KMS-11 (cell line): Measurements from ENCODE around the gene TP53I13.

Experiments
- H2AFZ ChIP-seq: fragments of 200-600 bp; sonication (generic); 2 replicates; pipeline ENCODE4 v1.6.1; 2016; ENCODE audit warnings: antibody characterized with exemption, mixed run types, low read depth
- H3K27ac ChIP-seq: fragments of 200-600 bp; sonication (generic); 2 replicates; pipeline ENCODE4 v1.6.1; 2016; ENCODE audit warnings: mild to moderate bottlenecking, mixed run types
- H3K27me3 ChIP-seq: fragments of 200-600 bp; sonication (generic); 2 replicates; pipeline ENCODE4 v1.6.1; 2017; ENCODE audit warnings: mild to moderate bottlenecking, low read depth, mixed run types, moderate library complexity; ENCODE audit not compliant: insufficient read depth
- H3K36me3 ChIP-seq: fragments of 200-600 bp; sonication (generic); 2 replicates; pipeline ENCODE4 v1.6.1; 2017; ENCODE audit warnings: mild to moderate bottlenecking, mixed run types; ENCODE audit not compliant: insufficient read depth
- H3K4me1 ChIP-seq: fragments of 200-600 bp; sonication (generic); 2 replicates; pipeline ENCODE4 v1.6.1; 2016; ENCODE audit warnings: mild to moderate bottlenecking, low read depth, mixed run types; ENCODE audit not compliant: poor library complexity, severe bottlenecking
- H3K4me2 ChIP-seq: fragments of 200-600 bp; sonication (generic); 2 replicates; pipeline ENCODE4 v1.7.0; 2016; ENCODE audit warnings: mild to moderate bottlenecking, mixed run types
- H3K4me3 ChIP-seq: fragments of 200-600 bp; sonication (generic); IDR thresholded peaks from 2 replicates; pipeline ENCODE4 v1.6.1; 2017; ENCODE audit warnings: low read depth, low read length, mixed read lengths; ENCODE audit not compliant: insufficient read depth
- H3K79me2 ChIP-seq: fragments of 200-600 bp; sonication (generic); 2 replicates; pipeline ENCODE4 v1.6.1; 2016; ENCODE audit warnings: low read depth, mixed run types; ENCODE audit not compliant: insufficient read depth
- H3K9ac ChIP-seq: fragments of 200-600 bp; sonication (generic); 2 replicates; pipeline ENCODE4 v1.6.1; 2016; ENCODE audit warnings: mild to moderate bottlenecking, mixed run types
- H4K20me1 ChIP-seq: fragments of 200-600 bp; sonication (generic); 2 replicates; pipeline ENCODE4 v1.6.1; 2016; ENCODE audit warnings: mild to moderate bottlenecking, mixed run types; ENCODE audit not compliant: insufficient read depth
- CTCF ChIP-seq: fragments of 200-600 bp; sonication (generic); conservative IDR thresholded peaks from 2 replicates; pipeline ENCODE4 v1.6.1; 2017; ENCODE audit warnings: low read depth, mild to moderate bottlenecking, antibody characterized with exemption, low read length, moderate library complexity, mixed read lengths

The TP53I13 gene

DNA sequence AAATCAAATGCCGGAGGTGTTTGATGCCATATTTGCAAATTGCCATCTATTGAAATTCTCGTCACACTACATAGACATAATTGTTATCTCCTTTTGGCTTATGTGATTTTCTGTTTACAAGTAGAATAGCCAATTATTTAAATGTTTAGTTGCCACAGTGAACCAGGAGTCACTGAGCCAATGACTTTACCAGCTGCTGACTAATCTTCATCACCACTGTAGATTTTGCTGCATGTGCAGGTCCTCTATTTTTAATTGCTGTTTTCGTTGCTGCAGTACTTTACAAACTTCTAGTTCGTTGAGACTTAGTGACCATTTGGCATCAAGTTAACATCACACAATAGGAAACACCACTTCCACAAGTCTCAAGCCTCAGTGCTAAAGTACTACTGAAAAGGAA lies 24.4 kb upstream of the TP53I13 start:
- Histone ChIP-seq H3K36me3 (no peaks in the 10 kb centered on the region), H3K27ac (no peak overlapping the region), H3K4me1 (peaks cover 10% of the 10 kb centered on the region), H3K27me3 (no peaks in the 10 kb centered on the region), H3K4me3 (no peak overlapping the region), H3K9ac (no peak overlapping the region), H3K4me2 (no peak overlapping the region), H3K79me2 (no peaks in the 10 kb centered on the region), H2AFZ (no peak overlapping the region), H4K20me1 (no peaks in the 10 kb centered on the region)
- no peak for TF ChIP-seq CTCF

- no peaks in the 10 kb centered on the region for H4K20me1 ChIP-seq
- H3K27ac ChIP-seq = no peak overlapping the region
- H3K79me2 ChIP-seq = no peaks in the 10 kb centered on the region
- no peak overlapping the region for H2AFZ ChIP-seq
- H3K9ac ChIP-seq = no peak overlapping the region
- no peak for TF ChIP-seq CTCF
- no peak overlapping the region for H3K4me3 ChIP-seq
- peaks cover 21% of the 10 kb centered on the region for H3K4me1 ChIP-seq
- H3K36me3 ChIP-seq = no peaks in the 10 kb centered on the region
- no peak overlapping the region for H3K4me2 ChIP-seq
- no peaks in the 10 kb centered on the region for H3K27me3 ChIP-seq
Measured at GRCh38 chr17:29546085-29546484, 22.4 kb upstream of the TP53I13 start.

GRCh38 chr17:29546830-29547229 lies 21.7 kb upstream of the TP53I13 start:
- no peaks in the 10 kb centered on the region for H3K27me3 ChIP-seq
- TF ChIP-seq CTCF = no peak
- H3K4me3 ChIP-seq = no peak overlapping the region
- no peak overlapping the region for H3K9ac ChIP-seq
- no peak overlapping the region for H3K27ac ChIP-seq
- H3K4me2 ChIP-seq = no peak overlapping the region
- peaks cover 21% of the 10 kb centered on the region for H3K4me1 ChIP-seq
- H3K36me3 ChIP-seq = no peaks in the 10 kb centered on the region
- H2AFZ ChIP-seq = no peak overlapping the region
- no peaks in the 10 kb centered on the region for H3K79me2 ChIP-seq
- H4K20me1 ChIP-seq = no peaks in the 10 kb centered on the region

GRCh38 chr17:29549177-29549923 lies 19.2 kb upstream of the TP53I13 start:
- Histone ChIP-seq H3K4me3 (no peak overlapping the region), H3K79me2 (no peaks in the 10 kb centered on the region), H2AFZ (no peak overlapping the region), H3K27me3 (no peaks in the 10 kb centered on the region), H3K4me2 (peak overlapping the region; percentile 19), H3K9ac (no peak overlapping the region), H4K20me1 (no peaks in the 10 kb centered on the region), H3K36me3 (no peaks in the 10 kb centered on the region), H3K27ac (peak overlapping the region; percentile 41), H3K4me1 (peaks cover 21% of the 10 kb centered on the region)
- no peak for TF ChIP-seq CTCF
